Upper lobe of left lung (tissue), 4 donors: ENCODE data around the gene TMEM109.

Experiments used
- EP300 ChIP-seq, 4 donors: sonication (generic); formaldehyde crosslinking; IDR thresholded peaks; one replicate each; pipeline ENCODE4 v1.5.1; 2017; ENCODE audit warnings: antibody characterized with exemption in 4 of 4, control low read depth in 2 of 4
- POLR2A ChIP-seq, 4 donors: fragments of 450-650 bp; IDR thresholded peaks; one replicate each; pipeline ENCODE4 v1.5.1; 2016 to 2017; ENCODE audit warnings: antibody characterized with exemption in 4 of 4, mild to moderate bottlenecking in 2 of 4
- TF ChIP-seq, protein P1 (sequence below), 6 experiments: fragments of 450-650 bp in 4 of 6; fragments of 200-600 bp in 2 of 6; sonication (generic) in 2 of 6; IDR thresholded peaks; one replicate each; pipeline ENCODE4 v1.5.1; 2016 to 2019; ENCODE audit warnings: antibody characterized with exemption in 6 of 6

DNA sequence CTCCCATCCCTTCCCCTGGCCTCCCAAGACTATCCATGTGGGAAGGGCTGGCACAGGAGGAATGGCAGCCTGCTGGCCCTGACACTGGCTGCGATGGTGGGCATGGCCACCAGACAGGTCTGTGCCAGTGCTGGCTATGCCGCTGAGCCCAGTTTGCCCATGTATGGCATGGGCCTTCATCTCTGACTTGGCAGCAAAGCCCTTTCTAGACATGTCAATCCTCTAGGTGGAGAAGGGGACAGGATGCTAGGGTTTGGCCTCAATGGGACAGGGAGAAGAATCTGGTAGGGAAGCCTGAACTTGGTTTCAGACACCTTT, 37.8 kb upstream of the TMEM109 start:
- TF ChIP-seq POLR2A (IDR thresholded peaks at IDR 0.05) = no peak
- TF ChIP-seq EP300 (IDR thresholded peaks at IDR 0.05) = no peak
- TF ChIP-seq, protein P1, sequence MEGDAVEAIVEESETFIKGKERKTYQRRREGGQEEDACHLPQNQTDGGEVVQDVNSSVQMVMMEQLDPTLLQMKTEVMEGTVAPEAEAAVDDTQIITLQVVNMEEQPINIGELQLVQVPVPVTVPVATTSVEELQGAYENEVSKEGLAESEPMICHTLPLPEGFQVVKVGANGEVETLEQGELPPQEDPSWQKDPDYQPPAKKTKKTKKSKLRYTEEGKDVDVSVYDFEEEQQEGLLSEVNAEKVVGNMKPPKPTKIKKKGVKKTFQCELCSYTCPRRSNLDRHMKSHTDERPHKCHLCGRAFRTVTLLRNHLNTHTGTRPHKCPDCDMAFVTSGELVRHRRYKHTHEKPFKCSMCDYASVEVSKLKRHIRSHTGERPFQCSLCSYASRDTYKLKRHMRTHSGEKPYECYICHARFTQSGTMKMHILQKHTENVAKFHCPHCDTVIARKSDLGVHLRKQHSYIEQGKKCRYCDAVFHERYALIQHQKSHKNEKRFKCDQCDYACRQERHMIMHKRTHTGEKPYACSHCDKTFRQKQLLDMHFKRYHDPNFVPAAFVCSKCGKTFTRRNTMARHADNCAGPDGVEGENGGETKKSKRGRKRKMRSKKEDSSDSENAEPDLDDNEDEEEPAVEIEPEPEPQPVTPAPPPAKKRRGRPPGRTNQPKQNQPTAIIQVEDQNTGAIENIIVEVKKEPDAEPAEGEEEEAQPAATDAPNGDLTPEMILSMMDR (IDR thresholded peaks at IDR 0.05) = no peak
